ENCODE results near the gene MNX1. TPM values are rescaled to one million over a fixed set of nuclear protein-coding genes. Genes with fewer than 3 reads are reported as not detected.

The MNX1 gene
- total and polyA plus RNA-seq, 2 of the 4 experiments (the other 2 are of a cell fraction) = not detected

DNA sequence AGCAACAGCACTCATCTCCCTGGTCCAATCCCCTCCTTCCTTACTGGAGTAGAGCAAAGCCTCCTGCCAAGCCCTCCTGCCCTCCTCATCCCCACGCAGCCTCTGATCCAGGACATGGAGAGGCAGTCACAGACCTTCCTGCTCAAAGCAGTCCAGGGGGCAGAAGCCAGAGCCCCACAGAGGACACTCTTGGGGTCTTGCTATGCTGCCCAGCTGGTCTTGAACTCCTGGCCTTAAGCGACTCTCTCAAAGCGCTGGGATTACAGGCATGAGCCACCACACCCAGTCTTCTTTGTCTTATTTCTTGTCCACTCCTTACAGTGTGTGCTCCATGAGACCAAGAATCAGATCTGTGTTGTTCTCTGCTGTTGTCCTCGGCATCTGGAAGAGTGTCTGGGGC, 26.6 kb upstream of the MNX1 start:
- Histone ChIP-seq H3K79me1 (ENCODE audit: low read depth in 1 of 2, low read length in 2 of 2) (no peaks in the 10 kb centered on the region), H4K91ac (ENCODE audit: insufficient read depth, low read depth, low read length) (no peak overlapping the region), H2BK120ac (ENCODE audit: low read depth, low read length) (no peak overlapping the region), H4K5ac (ENCODE audit: low read depth, low read length) (no peak overlapping the region), H2AK5ac (ENCODE audit: low read depth, low read length) (no peak overlapping the region), H3K4ac (ENCODE audit: low read depth, low read length) (no peak overlapping the region), H3K27me3 (ENCODE audit: control insufficient read depth, insufficient read depth, low read length) (peaks cover 17% of the 10 kb centered on the region), H3K9me3 (ENCODE audit: control insufficient read depth, insufficient read depth, low read length) (peaks cover 6% of the 10 kb centered on the region), H2BK15ac (ENCODE audit: low read depth, low read length) (no peak overlapping the region), H3K56ac (ENCODE audit: extremely low read depth, insufficient read depth, low read length) (no peak overlapping the region), H2BK20ac (ENCODE audit: low read depth, low read length) (no peak overlapping the region), H3K14ac (replicated peaks; ENCODE audit: low read depth, low read length) (no peak overlapping the region), H3K4me2 (ENCODE audit: low read depth, low read length) (no peak overlapping the region), H2AFZ (replicated peaks; ENCODE audit: low read length, poor library complexity) (no peak overlapping the region), H3K27ac (ENCODE audit: insufficient read depth, low read length) (no peak overlapping the region), H3K18ac (ENCODE audit: low read depth, low read length) (no peak overlapping the region), H3K23ac (ENCODE audit: low read depth, low read length) (no peak overlapping the region), H4K20me1 (ENCODE audit: insufficient read depth, low read length) (no peaks in the 10 kb centered on the region), H4K8ac (ENCODE audit: low read depth in 2 of 2, low read length in 2 of 2) (no peak overlapping the region), H3K36me3 (ENCODE audit: control insufficient read depth, insufficient read depth, low read length) (no peaks in the 10 kb centered on the region), H2AK9ac (replicated peaks; ENCODE audit: low read depth, low read length, poor library complexity) (no peak overlapping the region), H3K4me3 (ENCODE audit: insufficient read depth, low read depth, low read length) (no peak overlapping the region), H3K9me1 (ENCODE audit: insufficient read depth, low read length) (no peaks in the 10 kb centered on the region), H2BK5ac (ENCODE audit: low read depth, low read length, poor library complexity, severe bottlenecking) (no peak overlapping the region), H3K9ac (ENCODE audit: low read depth, low read length) (no peak overlapping the region), H3K4me1 (ENCODE audit: control insufficient read depth, insufficient read depth, low read length) (no peaks in the 10 kb centered on the region)
- 80% methylated on average over 1 of the region's 4 CpGs; no CpG with 5 or more reads in 1 of the 2 experiments for WGBS, 2 experiments (ENCODE audit: extremely low coverage in 2 of 2, insufficient read length in 1 of 2)
- POLR2A ChIA-PET (ENCODE audit: unreplicated experiment) = no interaction called here
- BruUV-seq (replicated peaks) = no TSS peak
- no peak for DNase-seq
- TF ChIP-seq NFE2L2 (IDR thresholded peaks at IDR 0.05; ENCODE audit: low read depth, low read length) (no peak), POLR2A (IDR thresholded peaks at IDR 0.05; ENCODE audit: low read depth, low read length) (no peak), MAFK (IDR thresholded peaks at IDR 0.05; ENCODE audit: low read depth, low read length) (no peak), MAZ (IDR thresholded peaks at IDR 0.05; ENCODE audit: borderline replicate concordance, low read depth, low read length) (no peak), BHLHE40 (IDR thresholded peaks at IDR 0.05; ENCODE audit: low read depth, low read length) (no peak), CEBPB (IDR thresholded peaks at IDR 0.05; ENCODE audit: low read depth, low read length) (no peak), MXI1 (IDR thresholded peaks at IDR 0.05; ENCODE audit: borderline replicate concordance, low read depth, low read length) (no peak), CHD1 (IDR thresholded peaks at IDR 0.05; ENCODE audit: low read depth, low read length) (no peak), RFX5 (IDR thresholded peaks at IDR 0.05; ENCODE audit: low read depth, low read length) (no peak)
- TF ChIP-seq, protein P1, sequence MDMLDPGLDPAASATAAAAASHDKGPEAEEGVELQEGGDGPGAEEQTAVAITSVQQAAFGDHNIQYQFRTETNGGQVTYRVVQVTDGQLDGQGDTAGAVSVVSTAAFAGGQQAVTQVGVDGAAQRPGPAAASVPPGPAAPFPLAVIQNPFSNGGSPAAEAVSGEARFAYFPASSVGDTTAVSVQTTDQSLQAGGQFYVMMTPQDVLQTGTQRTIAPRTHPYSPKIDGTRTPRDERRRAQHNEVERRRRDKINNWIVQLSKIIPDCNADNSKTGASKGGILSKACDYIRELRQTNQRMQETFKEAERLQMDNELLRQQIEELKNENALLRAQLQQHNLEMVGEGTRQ (IDR thresholded peaks at IDR 0.05; ENCODE audit: low read depth, low read length) = no peak
- TF ChIP-seq, protein P2, sequence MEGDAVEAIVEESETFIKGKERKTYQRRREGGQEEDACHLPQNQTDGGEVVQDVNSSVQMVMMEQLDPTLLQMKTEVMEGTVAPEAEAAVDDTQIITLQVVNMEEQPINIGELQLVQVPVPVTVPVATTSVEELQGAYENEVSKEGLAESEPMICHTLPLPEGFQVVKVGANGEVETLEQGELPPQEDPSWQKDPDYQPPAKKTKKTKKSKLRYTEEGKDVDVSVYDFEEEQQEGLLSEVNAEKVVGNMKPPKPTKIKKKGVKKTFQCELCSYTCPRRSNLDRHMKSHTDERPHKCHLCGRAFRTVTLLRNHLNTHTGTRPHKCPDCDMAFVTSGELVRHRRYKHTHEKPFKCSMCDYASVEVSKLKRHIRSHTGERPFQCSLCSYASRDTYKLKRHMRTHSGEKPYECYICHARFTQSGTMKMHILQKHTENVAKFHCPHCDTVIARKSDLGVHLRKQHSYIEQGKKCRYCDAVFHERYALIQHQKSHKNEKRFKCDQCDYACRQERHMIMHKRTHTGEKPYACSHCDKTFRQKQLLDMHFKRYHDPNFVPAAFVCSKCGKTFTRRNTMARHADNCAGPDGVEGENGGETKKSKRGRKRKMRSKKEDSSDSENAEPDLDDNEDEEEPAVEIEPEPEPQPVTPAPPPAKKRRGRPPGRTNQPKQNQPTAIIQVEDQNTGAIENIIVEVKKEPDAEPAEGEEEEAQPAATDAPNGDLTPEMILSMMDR (conservative IDR thresholded peaks at IDR 0.05; ENCODE audit: low read depth, low read length) = no peak
- TF ChIP-seq, protein P3, sequence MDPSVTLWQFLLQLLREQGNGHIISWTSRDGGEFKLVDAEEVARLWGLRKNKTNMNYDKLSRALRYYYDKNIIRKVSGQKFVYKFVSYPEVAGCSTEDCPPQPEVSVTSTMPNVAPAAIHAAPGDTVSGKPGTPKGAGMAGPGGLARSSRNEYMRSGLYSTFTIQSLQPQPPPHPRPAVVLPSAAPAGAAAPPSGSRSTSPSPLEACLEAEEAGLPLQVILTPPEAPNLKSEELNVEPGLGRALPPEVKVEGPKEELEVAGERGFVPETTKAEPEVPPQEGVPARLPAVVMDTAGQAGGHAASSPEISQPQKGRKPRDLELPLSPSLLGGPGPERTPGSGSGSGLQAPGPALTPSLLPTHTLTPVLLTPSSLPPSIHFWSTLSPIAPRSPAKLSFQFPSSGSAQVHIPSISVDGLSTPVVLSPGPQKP (IDR thresholded peaks at IDR 0.05; ENCODE audit: borderline replicate concordance, low read depth, low read length) = no peak
- dilution Hi-C loops (cut with HindIII; ENCODE audit: low sequenced_read_pairs, unreplicated experiment) = no loop called here
- ATAC-seq (ENCODE audit: low read depth) = no peak
- CTCF ChIA-PET = no interaction called here
- intact Hi-C loops (cut with micrococcal nuclease) = no loop called here
- in situ Hi-C loops (cut with MboI; ENCODE audit: low sequenced_read_pairs) = no loop called here

Data from IMR-90 (cell line).